ENCODE data around the gene PHACTR4.
"Not testable (repeated sequence)": the region's sequence is repeated elsewhere in the genome, so short reads cannot be mapped to it uniquely, and the experiment has no call there.

The PHACTR4 gene

DNA sequence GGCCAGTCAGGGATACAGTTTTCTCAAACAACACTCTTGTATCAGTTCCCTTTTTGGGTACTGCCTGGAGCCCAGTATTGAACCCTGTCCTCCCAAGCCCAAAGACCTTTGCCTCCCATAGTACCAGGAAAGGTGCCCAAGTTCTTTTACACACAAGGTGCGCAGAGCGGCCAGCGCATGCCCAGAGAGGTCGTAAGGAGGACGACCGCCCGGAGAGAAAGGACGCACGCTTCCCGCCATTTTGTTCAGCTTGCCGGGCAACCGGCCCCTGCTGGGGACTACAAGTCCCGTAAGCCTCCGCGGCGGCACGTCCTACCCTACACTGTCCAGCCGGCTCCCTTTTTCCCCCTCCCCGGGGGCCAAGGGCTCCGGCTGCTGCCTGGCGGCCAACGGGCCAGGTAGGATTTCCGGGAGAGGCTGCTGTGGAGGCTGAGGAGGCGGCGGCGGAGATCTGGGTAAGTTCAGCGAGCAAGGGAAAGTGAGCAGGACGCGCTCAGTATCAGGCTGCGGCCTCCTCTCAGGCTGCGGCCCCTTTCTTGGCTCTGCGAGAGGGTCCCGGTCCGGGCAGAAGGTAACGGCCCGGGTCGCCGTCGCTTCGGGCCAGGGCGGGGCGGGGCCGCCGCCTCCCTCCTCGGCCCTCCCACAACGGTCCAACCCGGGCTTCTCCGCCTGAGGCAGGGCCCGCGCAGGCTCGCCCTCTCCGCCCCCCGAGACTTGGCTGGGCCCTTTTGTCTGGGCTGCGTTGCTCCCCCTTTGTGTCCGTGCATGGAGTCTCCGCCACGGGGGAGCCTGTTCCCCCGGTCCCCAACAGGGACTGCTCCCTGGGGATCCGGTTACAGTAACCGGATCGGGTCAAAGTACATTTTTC is at the start of gene PHACTR4:
TSS of gene PHACTR4 (plus strand) at position 370 of the 868 bp plus-strand sequence. CDS start 37,708 bp downstream, outside the sequence.
- DNase-seq (ENCODE audit: low read depth), result peak; percentile 96

DNA sequence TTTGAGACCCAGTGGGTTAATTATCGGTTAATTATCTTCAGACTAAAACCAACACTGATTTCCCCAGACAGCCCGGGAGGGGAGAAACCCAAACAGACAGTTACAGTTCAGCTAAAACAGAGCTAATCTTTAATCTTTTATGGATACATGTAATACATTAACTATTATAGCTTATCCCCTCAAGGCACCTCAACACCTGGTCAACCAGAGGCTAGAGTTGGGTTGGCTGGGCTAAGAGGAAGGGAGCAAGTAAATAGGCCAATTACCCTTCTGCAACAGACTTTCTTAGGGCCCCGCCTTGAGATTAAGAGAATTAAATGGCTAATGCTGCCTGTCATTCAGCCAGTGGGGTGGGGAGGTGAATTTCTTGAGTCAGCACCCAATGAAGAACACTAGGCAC is 47.3 kb upstream of the PHACTR4 start:
- H3K4me3 ChIP-seq (ENCODE audit: low read depth, low read length), result no peak overlapping the region
- DNase-seq (ENCODE audit: low read depth), result no peak
- TF ChIP-seq MYC (IDR thresholded peaks at IDR 0.05; ENCODE audit: low read depth, low read length) (no peak), CTCF (IDR thresholded peaks at IDR 0.05; ENCODE audit: low read depth, low read length) (no peak), POLR2A (IDR thresholded peaks at IDR 0.05; ENCODE audit: extremely low read depth, insufficient read length) (no peak)
- TF ChIP-seq, protein P1, sequence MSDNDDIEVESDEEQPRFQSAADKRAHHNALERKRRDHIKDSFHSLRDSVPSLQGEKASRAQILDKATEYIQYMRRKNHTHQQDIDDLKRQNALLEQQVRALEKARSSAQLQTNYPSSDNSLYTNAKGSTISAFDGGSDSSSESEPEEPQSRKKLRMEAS (IDR thresholded peaks at IDR 0.05; ENCODE audit: low read depth, low read length), result no peak

More for the DNA sequence above, at the start of gene PHACTR4:
- TF ChIP-seq, protein P1 (IDR thresholded peaks at IDR 0.05; ENCODE audit: low read depth, low read length), result peak; percentile 54
- 0 out of 2 replicates have a peak, but pooled peaks have one; percentile 12 for TF ChIP-seq MYC (IDR thresholded peaks at IDR 0.05; ENCODE audit: low read depth, low read length)
- no peak for TF ChIP-seq CTCF (IDR thresholded peaks at IDR 0.05; ENCODE audit: low read depth, low read length)
- peak; percentile 69 for TF ChIP-seq POLR2A (IDR thresholded peaks at IDR 0.05; ENCODE audit: extremely low read depth, insufficient read length)
- peak within 1 kb of the TSS; percentile 83 for H3K4me3 ChIP-seq (ENCODE audit: low read depth, low read length)

GRCh38 chr1:28323720-28324119 is 45.8 kb upstream of the PHACTR4 start:
- H3K4me3 ChIP-seq (ENCODE audit: low read depth, low read length), result no peak overlapping the region
- no peak for TF ChIP-seq CTCF (IDR thresholded peaks at IDR 0.05; ENCODE audit: low read depth, low read length)
- TF ChIP-seq, protein P1 (IDR thresholded peaks at IDR 0.05; ENCODE audit: low read depth, low read length), result no peak
- TF ChIP-seq MYC (IDR thresholded peaks at IDR 0.05; ENCODE audit: low read depth, low read length), result no peak
- no peak for TF ChIP-seq POLR2A (IDR thresholded peaks at IDR 0.05; ENCODE audit: extremely low read depth, insufficient read length)
- no peak for DNase-seq (ENCODE audit: low read depth)

DNA sequence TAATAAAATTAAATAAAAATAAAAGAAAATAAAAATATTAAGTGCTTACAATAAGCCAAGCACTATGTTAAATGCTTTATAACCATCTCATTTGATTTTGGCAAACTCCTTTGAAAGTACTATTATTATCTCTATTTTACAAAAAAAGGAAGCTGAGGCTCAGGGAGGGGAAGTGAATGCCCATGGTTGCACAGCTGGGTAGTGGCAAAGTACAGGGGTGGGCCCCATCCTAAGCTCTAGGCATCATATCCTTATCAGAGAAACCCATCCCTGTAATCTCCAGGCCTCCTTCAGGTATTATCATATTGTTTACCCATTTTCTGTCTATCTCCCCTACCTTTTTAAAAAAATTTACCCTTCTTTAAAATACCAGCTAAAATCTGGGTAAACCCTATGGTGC is 43.0 kb upstream of the PHACTR4 start:
- DNase-seq (ENCODE audit: low read depth), result peak; percentile 60
- no peak overlapping the region for H3K4me3 ChIP-seq (ENCODE audit: low read depth, low read length)
- no peak for TF ChIP-seq POLR2A (IDR thresholded peaks at IDR 0.05; ENCODE audit: extremely low read depth, insufficient read length)
- no peak for TF ChIP-seq CTCF (IDR thresholded peaks at IDR 0.05; ENCODE audit: low read depth, low read length)
- TF ChIP-seq, protein P1 (IDR thresholded peaks at IDR 0.05; ENCODE audit: low read depth, low read length), result no peak
- no peak for TF ChIP-seq MYC (IDR thresholded peaks at IDR 0.05; ENCODE audit: low read depth, low read length)

GRCh38 chr1:28326984-28327383 is 42.6 kb upstream of the PHACTR4 start:
- no peak overlapping the region for H3K4me3 ChIP-seq (ENCODE audit: low read depth, low read length)
- TF ChIP-seq MYC (IDR thresholded peaks at IDR 0.05; ENCODE audit: low read depth, low read length) (no peak), POLR2A (IDR thresholded peaks at IDR 0.05; ENCODE audit: extremely low read depth, insufficient read length) (no peak), CTCF (IDR thresholded peaks at IDR 0.05; ENCODE audit: low read depth, low read length) (no peak)
- TF ChIP-seq, protein P1 (IDR thresholded peaks at IDR 0.05; ENCODE audit: low read depth, low read length), result no peak
- DNase-seq (ENCODE audit: low read depth), result peak; percentile 46

DNA sequence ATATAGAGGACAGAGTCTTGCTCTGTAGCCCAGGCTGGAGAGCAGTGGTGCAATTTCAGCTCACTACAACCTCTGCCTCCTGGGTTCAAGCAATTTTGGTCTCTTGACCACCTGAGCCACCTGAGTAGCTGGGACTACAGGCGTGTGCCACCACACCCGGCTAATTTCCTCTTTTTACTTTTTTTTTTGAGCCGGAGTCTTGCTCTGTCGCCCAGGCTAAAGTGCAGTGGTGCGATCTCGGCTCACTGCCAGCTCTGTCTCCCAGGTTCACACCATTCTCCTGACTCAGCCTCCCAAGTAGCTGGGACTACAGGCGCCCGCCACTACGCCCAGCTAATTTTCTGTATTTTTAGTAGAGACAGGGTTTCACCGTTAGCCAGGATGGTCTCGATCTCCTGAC is 42.1 kb upstream of the PHACTR4 start:
- not testable (repeated sequence) for DNase-seq (ENCODE audit: low read depth); H3K4me3 ChIP-seq (ENCODE audit: low read depth, low read length)
